Cardiac muscle cell (in vitro differentiated cells and primary cell): Measurements from ENCODE around the gene NATD1. TPM values are rescaled to one million over a fixed set of nuclear protein-coding genes. Genes with fewer than 3 reads are reported as not detected.
"Not testable (repeated sequence)": the region's sequence is repeated elsewhere in the genome, so short reads cannot be mapped to it uniquely, and the experiment has no call there.

Experiments used
- DNase-seq, 2 donors: peaks; one replicate each; pipeline versions ENCODE4 v3.0.0 to v3.0.0-alpha.2; 2010 to 2017; ENCODE audit warnings: low read depth in 1 of 2, low spot score in 1 of 2
- H3K27ac ChIP-seq: fragments of 200-600 bp; sonication (generic); 2 replicates; pipeline ENCODE4 v1.5.1; 2016
- H3K27me3 ChIP-seq: fragments of 200-600 bp; sonication (generic); 2 replicates; pipeline ENCODE4 v1.6.0; 2016; ENCODE audit warnings: control low read depth
- H3K36me3 ChIP-seq: fragments of 200-600 bp; sonication (generic); 2 replicates; pipeline ENCODE4 v1.5.1; 2016; ENCODE audit warnings: control low read depth
- H3K4me1 ChIP-seq: fragments of 200-600 bp; sonication (generic); 2 replicates; pipeline ENCODE4 v1.8.1; 2017; ENCODE audit warnings: low read depth, mild to moderate bottlenecking, mixed run types
- H3K4me3 ChIP-seq: fragments of 200-600 bp; sonication (generic); 2 replicates; pipeline ENCODE4 v1.5.1; 2016; ENCODE audit warnings: mild to moderate bottlenecking
- H3K9me3 ChIP-seq: fragments of 200-600 bp; sonication (generic); 2 replicates; pipeline ENCODE4 v1.5.1; 2017; ENCODE audit warnings: low read depth, mild to moderate bottlenecking, control low read depth
- CTCF ChIP-seq: IDR thresholded peaks from 2 replicates; pipeline ENCODE4 v1.5.1; 2012; ENCODE audit warnings: low read depth, mild to moderate bottlenecking, low read length
- polyA plus RNA-seq: library from polyadenylated mRNA; unstranded; fragments of >200 nt; fragmentation: Nextera tagmentation; extraction: Ambion mirVana; gene quantifications from 2 replicates; pipeline ENCODE4 v1.2.1, GENCODE V29; 2016
- total RNA-seq: library from RNA; depleted of rRNA; stranded (reverse); fragments of >200 nt; gene quantifications from 2 replicates; pipeline ENCODE4 v1.2.3, GENCODE V29; 2016

NATD1 gene
- total and polyA plus RNA-seq, 2 experiments from 2014 or later = 12.7 to 28.4 TPM

- H3K4me3 ChIP-seq = no peak overlapping the region
- peak overlapping the region; percentile 21 for H3K27ac ChIP-seq
- no peaks in the 10 kb centered on the region for H3K9me3 ChIP-seq
- no peak for DNase-seq
- no peak for TF ChIP-seq CTCF
- H3K4me1 ChIP-seq = no peaks in the 10 kb centered on the region
- H3K36me3 ChIP-seq = no peaks in the 10 kb centered on the region
- no peaks in the 10 kb centered on the region for H3K27me3 ChIP-seq
Measured at GRCh38 chr17:21228111-21228510, 25.1 kb downstream of the NATD1 start.

- H3K4me3 ChIP-seq, H3K4me1 ChIP-seq, H3K27ac ChIP-seq, H3K36me3 ChIP-seq, DNase-seq, H3K9me3 ChIP-seq, H3K27me3 ChIP-seq: not testable (repeated sequence)
Measured at GRCh38 chr17:21227277-21227676, 25.9 kb downstream of the NATD1 start.

- Histone ChIP-seq H3K4me3 (no peak overlapping the region), H3K36me3 (no peaks in the 10 kb centered on the region), H3K27me3 (no peaks in the 10 kb centered on the region), H3K27ac (no peak overlapping the region), H3K9me3 (no peaks in the 10 kb centered on the region), H3K4me1 (peaks cover under 1% of the 10 kb centered on the region)
- no peak for DNase-seq
- no peak for TF ChIP-seq CTCF
Measured at GRCh38 chr17:21223086-21223485, 30.1 kb downstream of the NATD1 start.

- Histone ChIP-seq H3K27me3 (no peaks in the 10 kb centered on the region), H3K9me3 (no peaks in the 10 kb centered on the region), H3K27ac (no peak overlapping the region), H3K4me1 (peaks cover 10% of the 10 kb centered on the region), H3K4me3 (no peak overlapping the region), H3K36me3 (no peaks in the 10 kb centered on the region)
- no peak for DNase-seq
- TF ChIP-seq CTCF = no peak
Measured at GRCh38 chr17:21218831-21219380, 34.3 kb downstream of the NATD1 start.

GRCh38 chr17:21218101-21218500, 35.1 kb downstream of the NATD1 start:
- Histone ChIP-seq H3K36me3 (no peaks in the 10 kb centered on the region), H3K27ac (no peak overlapping the region), H3K9me3 (no peaks in the 10 kb centered on the region), H3K27me3 (no peaks in the 10 kb centered on the region), H3K4me1 (peaks cover 11% of the 10 kb centered on the region), H3K4me3 (no peak overlapping the region)
- peak; percentile 6 for TF ChIP-seq CTCF
- DNase-seq = peak; percentile 33 to 38

GRCh38 chr17:21217346-21217745, 35.9 kb downstream of the NATD1 start:
- no peak overlapping the region for H3K4me3 ChIP-seq
- H3K4me1 ChIP-seq = peaks cover 18% of the 10 kb centered on the region
- no peaks in the 10 kb centered on the region for H3K36me3 ChIP-seq
- no peaks in the 10 kb centered on the region for H3K9me3 ChIP-seq
- no peak for DNase-seq
- no peak for TF ChIP-seq CTCF
- no peak overlapping the region for H3K27ac ChIP-seq
- H3K27me3 ChIP-seq = no peaks in the 10 kb centered on the region
